ENCODE data around the gene HNF4A.
A peak's percentile ranks its signal among the peaks of the same experiment; 100 is the strongest.

HNF4A gene

DNA sequence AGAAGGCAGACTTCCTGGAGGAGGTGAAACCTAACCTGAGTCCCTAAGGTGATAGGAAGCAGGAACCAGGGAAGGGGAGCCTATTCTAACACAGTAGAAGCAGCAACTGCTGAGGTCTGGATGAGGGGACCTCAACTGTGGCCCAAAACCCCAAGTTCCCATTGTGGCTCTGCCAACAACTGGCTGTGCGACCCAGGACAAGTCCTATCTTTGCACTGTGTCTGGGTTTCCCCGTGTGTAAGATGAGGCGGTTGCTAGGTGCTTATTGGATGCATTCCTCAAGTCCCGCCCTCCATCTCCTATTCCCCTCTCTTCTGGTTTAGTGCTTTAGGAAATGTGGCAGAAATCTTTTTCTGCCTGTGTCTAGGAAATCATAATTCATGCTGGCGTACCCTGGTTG lies 68.0 kb downstream of the HNF4A start:
- FAIRE-seq (no peak), DNase-seq (ENCODE audit: low spot score) (no peak)

DNA sequence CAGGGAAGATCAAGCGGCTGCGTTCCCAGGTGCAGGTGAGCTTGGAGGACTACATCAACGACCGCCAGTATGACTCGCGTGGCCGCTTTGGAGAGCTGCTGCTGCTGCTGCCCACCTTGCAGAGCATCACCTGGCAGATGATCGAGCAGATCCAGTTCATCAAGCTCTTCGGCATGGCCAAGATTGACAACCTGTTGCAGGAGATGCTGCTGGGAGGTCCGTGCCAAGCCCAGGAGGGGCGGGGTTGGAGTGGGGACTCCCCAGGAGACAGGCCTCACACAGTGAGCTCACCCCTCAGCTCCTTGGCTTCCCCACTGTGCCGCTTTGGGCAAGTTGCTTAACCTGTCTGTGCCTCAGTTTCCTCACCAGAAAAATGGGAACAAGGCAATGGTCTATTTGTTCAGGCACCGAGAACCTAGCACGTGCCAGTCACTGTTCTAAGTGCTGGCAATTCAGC lies 68.6 kb downstream of the HNF4A start:
- no peak for FAIRE-seq
- DNase-seq (ENCODE audit: low spot score), result no peak

DNA sequence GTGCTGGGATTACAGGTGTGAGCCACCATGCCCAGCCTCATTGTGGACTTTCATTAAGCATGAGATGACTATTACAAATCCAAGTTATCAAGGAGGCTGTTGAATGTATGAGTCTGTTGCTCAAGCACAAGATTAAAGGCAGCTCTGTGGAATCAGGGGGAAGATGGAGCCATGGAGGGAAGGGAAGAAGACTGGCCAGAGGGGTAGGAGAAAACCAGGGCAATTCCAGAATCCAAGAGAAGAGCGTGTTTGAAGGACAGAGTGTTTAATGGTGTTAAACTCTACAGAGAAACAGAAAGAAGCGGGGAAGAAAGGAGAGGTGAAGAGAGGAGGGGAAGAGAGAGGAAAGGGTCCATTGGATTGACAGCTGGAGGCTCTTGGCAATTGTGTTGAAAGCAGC lies 70.4 kb downstream of the HNF4A start:
- no peak for DNase-seq (ENCODE audit: low spot score)
- no peak for FAIRE-seq

DNA sequence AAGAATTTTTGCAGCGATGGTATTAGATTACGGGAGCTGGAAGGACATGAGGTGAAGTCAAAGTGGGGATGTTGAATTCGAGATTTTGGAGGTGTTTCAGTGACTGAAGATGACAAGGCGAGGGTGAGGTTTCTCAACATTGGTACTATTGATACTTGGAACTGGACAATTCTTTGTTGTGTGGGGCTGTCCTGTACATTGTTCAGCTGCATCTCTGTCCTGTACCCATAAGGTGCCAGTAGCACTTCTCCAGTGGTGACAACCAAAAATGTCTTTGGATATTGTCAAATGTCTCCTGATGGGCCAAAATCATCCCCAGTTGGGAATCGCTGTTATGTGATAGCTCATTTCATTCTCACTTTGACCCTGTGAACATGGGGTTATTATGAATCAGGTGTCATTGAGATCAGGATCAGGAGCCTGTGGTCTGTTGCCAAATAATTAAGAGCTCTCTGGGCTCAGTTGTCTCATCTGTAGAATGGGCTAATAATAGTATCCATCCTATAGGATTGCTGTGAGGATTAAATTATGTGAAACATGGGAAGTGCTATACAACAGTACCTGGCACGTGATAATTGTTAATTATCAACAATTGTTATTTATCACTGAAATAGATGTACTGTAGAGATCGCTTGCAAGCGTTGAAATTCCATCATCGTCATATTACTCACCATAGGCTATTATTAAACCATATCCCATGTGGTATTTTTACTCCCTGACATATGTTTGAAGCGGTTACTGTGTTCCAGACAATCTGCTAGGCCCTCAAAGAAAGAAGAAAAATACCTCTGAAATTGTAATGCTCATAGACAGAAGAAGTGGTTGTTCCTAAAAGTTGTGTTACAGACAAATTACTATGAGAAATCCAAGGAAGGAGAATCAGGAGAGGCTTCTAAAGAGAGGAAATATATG lies 71.6 kb downstream of the HNF4A start:
- DNase-seq (ENCODE audit: low spot score) (no peak), FAIRE-seq (no peak)

GRCh38 chr20:44427804-44428173 lies 72.3 kb downstream of the HNF4A start:
- DNase-seq (ENCODE audit: low spot score) (no peak), FAIRE-seq (no peak)

- DNase-seq (ENCODE audit: low spot score) (no peak), FAIRE-seq (peak; percentile 5)
These were observed 72.9 kb downstream of the HNF4A start for GRCh38 chr20:44428174-44429016.

DNA sequence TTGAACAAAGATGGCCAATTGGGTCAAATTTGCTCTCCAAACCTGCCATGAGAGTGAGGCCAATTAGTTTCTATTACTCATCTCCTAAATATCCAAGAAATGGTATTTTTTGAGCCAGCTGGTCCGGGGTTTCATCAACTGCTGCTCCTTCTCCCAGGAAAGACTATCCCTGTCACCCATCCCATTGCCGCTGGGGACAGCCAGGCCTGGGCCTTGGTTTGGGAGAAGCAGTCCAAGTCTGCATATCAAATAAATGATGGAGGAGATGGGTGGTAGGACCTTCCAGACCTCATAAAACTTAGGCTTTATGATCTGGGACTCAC lies 73.5 kb downstream of the HNF4A start:
- FAIRE-seq, result no peak

GRCh38 chr20:44429419-44430269 lies 74.1 kb downstream of the HNF4A start:
- FAIRE-seq (no peak), DNase-seq (ENCODE audit: low spot score) (no peak)

More for the DNA sequence above, 73.5 kb downstream of the HNF4A start:
- no peak for DNase-seq (ENCODE audit: low spot score)

- DNase-seq (ENCODE audit: low spot score) (no peak), FAIRE-seq (no peak)
These were observed 75.0 kb downstream of the HNF4A start for GRCh38 chr20:44430270-44431065.

GRCh38 chr20:44431118-44431501 lies 75.6 kb downstream of the HNF4A start:
- FAIRE-seq (no peak), DNase-seq (ENCODE audit: low spot score) (no peak)

- FAIRE-seq, result no peak
These were observed 76.2 kb downstream of the HNF4A start for GRCh38 chr20:44431502-44432234.

GRCh38 chr20:44432618-44433577 lies 77.4 kb downstream of the HNF4A start:
- DNase-seq (ENCODE audit: low spot score) (no peak), FAIRE-seq (no peak)

More at GRCh38 chr20:44431502-44432234, 76.2 kb downstream of the HNF4A start:
- DNase-seq (ENCODE audit: low spot score), result no peak

- FAIRE-seq (no peak), DNase-seq (ENCODE audit: low spot score) (no peak)
These were observed 78.4 kb downstream of the HNF4A start for GRCh38 chr20:44433751-44434538.

GRCh38 chr20:44435630-44436335 lies 80.3 kb downstream of the HNF4A start:
- FAIRE-seq, result no peak
- DNase-seq (ENCODE audit: low spot score), result no peak

DNA sequence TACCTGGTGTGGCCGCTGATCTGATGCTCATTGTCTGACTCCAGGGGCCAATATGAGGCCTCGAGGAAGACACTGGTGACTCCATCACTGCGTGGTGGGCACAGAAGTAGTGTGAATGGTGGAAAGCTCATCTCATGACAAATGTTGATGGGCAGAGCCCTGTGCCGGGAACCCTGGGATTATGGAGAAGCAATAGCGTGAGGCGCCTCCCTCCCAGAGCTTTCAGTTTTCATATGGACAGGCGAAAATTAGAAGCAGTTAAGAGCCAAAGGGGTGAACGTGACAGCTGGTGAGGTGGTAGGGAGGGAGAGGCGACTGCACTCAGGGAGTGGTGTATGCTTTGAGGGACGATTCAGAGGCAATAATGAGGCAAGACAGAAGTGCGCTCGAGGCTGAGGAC lies 80.9 kb downstream of the HNF4A start:
- no peak for DNase-seq (ENCODE audit: low spot score)
- no peak for FAIRE-seq

GRCh38 chr20:44437497-44437896 lies 82.0 kb downstream of the HNF4A start:
- DNase-seq (ENCODE audit: low spot score) (no peak), FAIRE-seq (no peak)

DNA sequence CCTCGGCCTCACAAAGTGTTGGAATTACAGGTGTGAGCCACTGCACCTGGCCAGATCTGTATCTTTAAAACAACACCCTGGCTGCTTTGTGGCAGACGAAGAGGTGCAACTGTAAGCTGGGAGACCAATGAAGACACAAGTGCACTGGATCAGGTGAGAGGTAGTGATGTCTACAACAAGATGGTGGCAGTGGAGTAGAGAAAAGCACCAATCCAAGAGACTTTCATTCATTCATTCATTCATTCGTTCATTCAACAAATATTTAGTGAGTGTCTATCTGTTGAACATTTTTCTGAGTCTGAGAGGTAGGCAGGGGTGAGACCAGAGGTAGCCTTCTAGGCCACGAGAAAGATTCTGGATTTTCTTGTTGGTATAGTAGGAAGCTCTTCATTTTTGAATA lies 83.3 kb downstream of the HNF4A start:
- no peak for DNase-seq (ENCODE audit: low spot score)
- FAIRE-seq, result no peak

Measured in urothelium cell line (cell line).